ENCODE measurements around the gene CHAD.

DNA sequence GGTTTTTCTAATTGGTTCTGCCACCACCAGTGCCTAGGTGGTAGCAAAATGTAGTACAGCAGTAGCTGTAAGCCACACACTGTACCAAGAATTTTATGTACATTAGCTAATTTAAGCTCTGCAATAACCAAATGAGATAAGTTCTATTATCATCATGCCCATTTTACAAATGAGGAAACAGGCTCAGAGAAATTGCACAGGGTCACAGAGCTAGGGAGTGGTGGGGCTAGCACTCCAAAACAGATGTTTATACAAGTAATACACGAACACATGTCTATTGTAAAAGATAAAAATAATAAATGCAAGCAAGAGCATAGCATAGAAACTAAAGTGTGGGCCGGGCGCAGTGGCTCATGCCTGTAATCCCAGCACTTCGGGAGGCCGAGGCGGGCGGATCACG, 23.5 kb upstream of the CHAD start:
- TF ChIP-seq CTCF (IDR thresholded peaks at IDR 0.05): no peak
- TF ChIP-seq POLR2A (IDR thresholded peaks at IDR 0.05): no peak
- no peak for TF ChIP-seq POLR2AphosphoS5 (IDR thresholded peaks at IDR 0.05)

All from prostate gland (tissue), 2 donors.